ENCODE data around the gene DCDC2B. TPM values are rescaled to one million over a fixed set of nuclear protein-coding genes. Genes with fewer than 3 reads are reported as not detected.

DCDC2B gene
- total RNA-seq, 1 donor from 2014 or later = not detected

DNA sequence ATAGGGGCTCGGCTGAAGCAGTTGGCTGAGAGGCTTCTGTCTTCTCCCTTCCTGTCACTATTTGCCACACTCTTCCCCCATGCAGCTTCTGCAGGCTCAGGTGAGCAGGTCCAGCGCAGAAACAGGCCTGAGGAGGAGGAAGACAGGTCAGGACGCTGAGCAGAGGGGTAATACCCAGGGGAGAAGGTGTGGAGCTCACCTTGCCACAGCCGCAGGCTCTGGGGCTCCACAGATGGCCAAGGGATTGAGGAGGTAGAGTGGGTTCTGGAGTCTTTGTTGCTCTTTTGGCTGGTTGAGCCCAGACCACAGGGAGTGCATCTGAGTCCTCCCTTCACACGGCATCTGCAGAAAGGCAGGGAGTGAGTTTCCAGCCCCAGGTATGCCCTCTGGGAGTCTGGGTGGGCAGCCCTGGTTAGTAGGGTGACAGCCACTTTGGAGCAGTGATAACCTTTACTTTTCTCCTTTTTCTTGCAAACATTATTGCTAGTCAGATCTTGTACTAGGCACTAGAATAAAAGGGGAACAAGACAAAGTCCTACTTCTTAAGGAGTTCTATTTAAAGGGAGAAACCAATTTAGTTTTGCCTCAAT is 23.0 kb downstream of the DCDC2B start:
- no peaks in the 10 kb centered on the region for H3K27me3 ChIP-seq
- intact Hi-C loops (cut with DNase I) = no loop called here
- no peak overlapping the region for H3K27ac ChIP-seq
- no peaks in the 10 kb centered on the region for H3K9me3 ChIP-seq
- no peak for TF ChIP-seq CTCF (IDR thresholded peaks at IDR 0.05)
- peaks cover 48 to 54% of the 10 kb centered on the region in 2 donors for H3K36me3 ChIP-seq
- DNase-seq (ENCODE audit: low spot score in 2 of 2) = no peak
- H3K4me1 ChIP-seq = no peaks in the 10 kb centered on the region
- no peak overlapping the region for H3K4me3 ChIP-seq

DNA sequence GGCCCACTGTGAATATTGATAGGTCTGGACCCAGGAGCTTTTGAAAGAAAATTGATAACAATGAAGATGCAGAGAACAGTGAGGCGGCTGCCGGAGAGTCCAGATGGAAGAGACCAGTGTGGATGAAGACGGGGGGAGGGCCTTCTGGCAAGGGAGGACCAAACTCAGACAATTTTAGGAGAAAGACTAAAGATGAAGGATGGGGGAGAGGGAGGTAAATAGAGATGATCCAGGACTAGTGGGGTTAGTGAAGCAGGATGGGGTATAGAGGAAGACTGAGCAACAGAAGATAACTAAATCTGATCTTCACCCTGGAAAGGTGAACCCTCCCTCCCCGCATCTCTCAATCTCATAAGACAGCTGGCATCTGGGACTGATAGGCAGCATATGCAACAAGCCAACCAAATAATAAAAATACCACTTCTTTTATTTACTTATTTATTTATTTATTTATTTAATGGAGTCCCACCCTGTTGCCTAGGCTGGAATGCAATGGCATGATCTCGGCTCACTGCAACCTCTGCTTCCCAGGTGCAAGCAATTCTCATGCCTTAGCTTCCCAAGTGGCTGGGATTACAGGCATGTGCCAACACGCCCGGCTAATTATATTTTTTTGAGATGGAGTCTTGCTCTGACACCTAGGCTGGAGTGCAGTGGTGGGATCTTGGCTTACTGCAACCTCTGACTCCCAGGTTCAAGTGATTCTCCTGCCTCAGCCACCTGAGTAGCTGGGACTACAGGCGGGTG is 23.8 kb downstream of the DCDC2B start:
- Histone ChIP-seq H3K27me3 (no peaks in the 10 kb centered on the region), H3K4me3 (no peak overlapping the region), H3K36me3 (peaks cover 42 to 46% of the 10 kb centered on the region in 2 donors), H3K9me3 (no peaks in the 10 kb centered on the region), H3K4me1 (no peaks in the 10 kb centered on the region), H3K27ac (no peak overlapping the region)
- DNase-seq (ENCODE audit: low spot score in 2 of 2) = no peak
- intact Hi-C loops (cut with DNase I) = no loop called here
- TF ChIP-seq CTCF (IDR thresholded peaks at IDR 0.05) = no peak

DNA sequence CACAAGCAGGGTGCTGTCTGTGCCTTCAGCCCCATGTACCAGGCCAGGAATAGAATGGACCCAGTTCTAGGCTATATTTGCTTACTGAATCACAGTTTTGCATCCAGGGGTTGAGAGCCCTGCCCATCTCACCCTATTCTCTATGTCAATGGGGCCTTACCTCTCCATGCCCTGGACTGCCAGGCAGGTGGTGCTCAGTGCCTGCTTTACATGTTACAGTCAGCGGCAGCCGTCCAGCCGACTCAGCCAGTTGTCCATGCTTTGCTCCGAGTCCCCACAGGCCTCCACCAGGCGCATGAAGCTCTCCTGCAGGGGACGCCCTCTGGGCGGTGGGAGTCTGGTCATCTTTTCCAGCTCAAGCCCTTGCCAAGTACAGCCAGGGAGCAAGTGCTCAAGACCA is 25.9 kb downstream of the DCDC2B start:
- Histone ChIP-seq H3K27me3 (no peaks in the 10 kb centered on the region), H3K4me3 (no peak overlapping the region), H3K9me3 (no peaks in the 10 kb centered on the region), H3K36me3 (peaks cover 23 to 27% of the 10 kb centered on the region in 2 donors), H3K4me1 (no peaks in the 10 kb centered on the region), H3K27ac (no peak overlapping the region)
- DNase-seq (ENCODE audit: low spot score in 2 of 2) = no peak
- no peak for TF ChIP-seq CTCF (IDR thresholded peaks at IDR 0.05)
- intact Hi-C loops (cut with DNase I) = no loop called here

- H3K36me3 ChIP-seq = no peaks in the 10 kb centered on the region
- intact Hi-C loops (cut with DNase I) = no loop called here
- H3K4me1 ChIP-seq = peaks cover 0 to 8% of the 10 kb centered on the region in 2 donors
- no peak for TF ChIP-seq CTCF (IDR thresholded peaks at IDR 0.05)
- no peak overlapping the region for H3K4me3 ChIP-seq
- H3K27ac ChIP-seq = peak overlapping the region; percentile 87 to 89
- H3K27me3 ChIP-seq = no peaks in the 10 kb centered on the region
- H3K9me3 ChIP-seq = no peaks in the 10 kb centered on the region
- DNase-seq (ENCODE audit: low spot score in 2 of 2) = no peak
These were observed 30.4 kb downstream of the DCDC2B start for GRCh38 chr1:32239337-32239736.

- no peak for TF ChIP-seq CTCF (IDR thresholded peaks at IDR 0.05)
- Histone ChIP-seq H3K9me3 (no peaks in the 10 kb centered on the region), H3K4me1 (peaks cover 0 to 8% of the 10 kb centered on the region in 2 donors), H3K27me3 (no peaks in the 10 kb centered on the region), H3K4me3 (peak overlapping the region; percentile 69 to 78), H3K36me3 (no peaks in the 10 kb centered on the region), H3K27ac (peak overlapping the region; percentile 87 to 89)
- intact Hi-C loops (cut with DNase I) = loop anchor here (1.0 to 5.0 kb wide), 5 partner anchors 17 to 132 kb away; partner anchors contain the start of genes EIF3I, HDAC1, KPNA6 and TMEM234
- DNase-seq (ENCODE audit: low spot score in 2 of 2) = peak in 1 of 2 donors; percentile 70
These were observed 30.9 kb downstream of the DCDC2B start for GRCh38 chr1:32239790-32240139.

Measured in ascending aorta (tissue), 2 donors.